IMR-90 (cell line): ENCODE results near the gene WBP1L. TPM values are rescaled to one million over a fixed set of nuclear protein-coding genes. Genes with fewer than 3 reads are reported as not detected.

Experiments used
- ATAC-seq: fragments of 200-7000 bp; cut with Tn5 transposase; 2 replicates; pipeline ENCODE4 v1.9.1; 2020; ENCODE audit warnings: low read depth, mild to moderate bottlenecking, moderate library complexity
- BruUV-seq: library from RNA; stranded (reverse); fragments of 400-500 nt; replicated peaks from 2 replicates; lab custom pipeline; 2021; lab: Mats Ljungman, UMichigan
- CTCF ChIA-PET: fragments of 300-600 bp; formaldehyde crosslinking; extraction: SDS; loops from one replicate; lab custom pipeline; 2021; ENCODE audit warnings: antibody characterized with exemption; lab: Yijun Ruan, JAX
- POLR2A ChIA-PET: fragments of 300-600 bp; sonication (Branson Sonifier 250); formaldehyde crosslinking; loops from one replicate; lab custom pipeline; 2022; ENCODE audit warnings: antibody characterized with exemption; ENCODE audit not compliant: unreplicated experiment; lab: Charles Lee
- DNase-seq: peaks from one replicate; pipeline ENCODE4 v3.0.0; 2013
- H2AFZ ChIP-seq: replicated peaks from 2 replicates; pipeline ENCODE3; 2013; ENCODE audit warnings: low read length, mild to moderate bottlenecking; ENCODE audit not compliant: poor library complexity
- H2AK5ac ChIP-seq: 2 replicates; pipeline ENCODE4 v1.6.1; 2013; ENCODE audit warnings: low read depth, low read length, inconsistent platforms
- H2AK9ac ChIP-seq: replicated peaks from 2 replicates; pipeline ENCODE3; 2013; ENCODE audit warnings: mild to moderate bottlenecking, low read depth, low read length, moderate library complexity; ENCODE audit not compliant: poor library complexity
- H2BK120ac ChIP-seq: 2 replicates; pipeline ENCODE4 v1.6.1; 2013; ENCODE audit warnings: low read depth, low read length, inconsistent platforms
- H2BK15ac ChIP-seq: 3 replicates; pipeline ENCODE4 v1.6.1; 2013; ENCODE audit warnings: low read depth, low read length, inconsistent platforms
- H2BK20ac ChIP-seq: 2 replicates; pipeline ENCODE4 v1.6.1; 2013; ENCODE audit warnings: low read depth, mild to moderate bottlenecking, inconsistent platforms, low read length, moderate library complexity
- H2BK5ac ChIP-seq: 2 replicates; pipeline ENCODE4 v1.6.1; 2013; ENCODE audit warnings: mild to moderate bottlenecking, low read depth, low read length, inconsistent platforms; ENCODE audit not compliant: poor library complexity, severe bottlenecking
- H3K14ac ChIP-seq: replicated peaks from 2 replicates; pipeline ENCODE4 v1.6.1; 2013; ENCODE audit warnings: low read depth, low read length, inconsistent platforms
- H3K18ac ChIP-seq: 2 replicates; pipeline ENCODE4 v1.6.1; 2013; ENCODE audit warnings: low read depth, low read length, control low read depth
- H3K23ac ChIP-seq: 2 replicates; pipeline ENCODE4 v1.6.1; 2013; ENCODE audit warnings: low read depth, low read length, inconsistent platforms
- H3K27ac ChIP-seq: 2 replicates; pipeline ENCODE4 v1.5.1; 2013; ENCODE audit warnings: mild to moderate bottlenecking, control low read depth, low read length; ENCODE audit not compliant: insufficient read depth
- H3K27me3 ChIP-seq: 2 replicates; pipeline ENCODE4 v1.6.1; 2013; ENCODE audit warnings: low read length; ENCODE audit not compliant: control insufficient read depth, insufficient read depth
- H3K36me3 ChIP-seq: 2 replicates; pipeline ENCODE4 v1.6.1; 2013; ENCODE audit warnings: low read length, mixed read lengths; ENCODE audit not compliant: control insufficient read depth, insufficient read depth
- H3K4ac ChIP-seq: 2 replicates; pipeline ENCODE4 v1.6.1; 2013; ENCODE audit warnings: low read depth, low read length, inconsistent platforms
- H3K4me1 ChIP-seq: 2 replicates; pipeline ENCODE4 v1.6.1; 2013; ENCODE audit warnings: low read length, mixed read lengths; ENCODE audit not compliant: control insufficient read depth, insufficient read depth
- H3K4me2 ChIP-seq: 2 replicates; pipeline ENCODE4 v1.6.1; 2013; ENCODE audit warnings: low read depth, mild to moderate bottlenecking, control low read depth, low read length, moderate library complexity
- H3K4me3 ChIP-seq: 2 replicates; pipeline ENCODE4 v1.5.1; 2013; ENCODE audit warnings: low read depth, mild to moderate bottlenecking, control low read depth, low read length, moderate library complexity; ENCODE audit not compliant: insufficient read depth
- H3K56ac ChIP-seq: 2 replicates; pipeline ENCODE4 v1.6.1; 2013; ENCODE audit warnings: low read length, inconsistent platforms; ENCODE audit not compliant: insufficient read depth; ENCODE audit errors: extremely low read depth
- H3K79me1 ChIP-seq, 2 experiments: 2 replicates each; pipeline ENCODE4 v1.6.1; 2013; ENCODE audit warnings: low read length in 2 of 2, inconsistent platforms in 1 of 2, low read depth in 1 of 2
- H3K9ac ChIP-seq: 2 replicates; pipeline ENCODE4 v1.6.1; 2013; ENCODE audit warnings: low read depth, low read length, control low read depth
- H3K9me1 ChIP-seq: 2 replicates; pipeline ENCODE4 v1.6.1; 2013; ENCODE audit warnings: low read length, inconsistent platforms; ENCODE audit not compliant: insufficient read depth
- H3K9me3 ChIP-seq: 2 replicates; pipeline ENCODE4 v1.6.1; 2013; ENCODE audit warnings: low read length; ENCODE audit not compliant: control insufficient read depth, insufficient read depth
- H4K20me1 ChIP-seq: 2 replicates; pipeline ENCODE4 v1.6.1; 2013; ENCODE audit warnings: low read length, inconsistent platforms; ENCODE audit not compliant: insufficient read depth
- H4K5ac ChIP-seq: 2 replicates; pipeline ENCODE4 v1.6.1; 2013; ENCODE audit warnings: mild to moderate bottlenecking, low read depth, low read length, control low read depth
- H4K8ac ChIP-seq, 2 experiments: 2 replicates each; pipeline ENCODE4 v1.6.1; 2013; ENCODE audit warnings: low read depth in 2 of 2, low read length in 2 of 2, control low read depth in 1 of 2, inconsistent platforms in 1 of 2
- H4K91ac ChIP-seq: 2 replicates; pipeline ENCODE4 v1.6.1; 2013; ENCODE audit warnings: low read depth, low read length, inconsistent platforms; ENCODE audit not compliant: insufficient read depth
- BHLHE40 ChIP-seq: fragments of 150-350 bp; IDR thresholded peaks from 2 replicates; pipeline ENCODE4 v1.6.1; 2016; ENCODE audit warnings: mild to moderate bottlenecking, low read depth, low read length
- CHD1 ChIP-seq: IDR thresholded peaks from 2 replicates; pipeline ENCODE4 v1.6.1; 2012; ENCODE audit warnings: low read depth, low read length, improper control_type of control experiment
- FOS ChIP-seq: fragments of 150-350 bp; IDR thresholded peaks from 2 replicates; pipeline ENCODE4 v1.6.1; 2016; ENCODE audit warnings: low read depth, low read length
- MAFK ChIP-seq: IDR thresholded peaks from 2 replicates; pipeline ENCODE4 v1.6.1; 2012; ENCODE audit warnings: low read depth, low read length, improper control_type of control experiment
- MAZ ChIP-seq: IDR thresholded peaks from 2 replicates; pipeline ENCODE4 v1.6.1; 2012; ENCODE audit warnings: low read depth, mild to moderate bottlenecking, low read length, improper control_type of control experiment, moderate library complexity, borderline replicate concordance
- MXI1 ChIP-seq: IDR thresholded peaks from 2 replicates; pipeline ENCODE4 v1.6.1; 2012; ENCODE audit warnings: low read depth, mild to moderate bottlenecking, low read length, moderate library complexity, borderline replicate concordance
- RCOR1 ChIP-seq: IDR thresholded peaks from 2 replicates; pipeline ENCODE4 v1.6.1; 2012; ENCODE audit warnings: mild to moderate bottlenecking, low read length, improper control_type of control experiment; ENCODE audit not compliant: insufficient replicate concordance
- RFX5 ChIP-seq: IDR thresholded peaks from 2 replicates; pipeline ENCODE4 v1.8.0; 2012; ENCODE audit warnings: low read depth, mild to moderate bottlenecking, low read length, moderate library complexity
- WGBS, 2 experiments: methylation state at CpG; one replicate each; pipeline versions ENCODE4 v1.1.5 to v1.1.7; 2013; ENCODE audit warnings: missing lambda C conversion rate in 2 of 2; ENCODE audit not compliant: insufficient read length in 1 of 2; ENCODE audit errors: extremely low coverage in 2 of 2; 5-methylcytosine and 5-hydroxymethylcytosine counted together
- dilution Hi-C: fragments of 300-500 bp; cut with HindIII; formaldehyde crosslinking; loops from one replicate; pipeline ENCODE4 v1.14.3; 2018; ENCODE audit warnings: low sequenced_read_pairs; ENCODE audit not compliant: unreplicated experiment
- in situ Hi-C: fragments of 300-500 bp; cut with MboI; formaldehyde crosslinking; loops from 3 replicates; pipeline ENCODE4 v1.14.3; 2019; ENCODE audit warnings: low sequenced_read_pairs, inconsistent platforms, mixed read lengths
- intact Hi-C: fragments of 100-400 bp; cut with micrococcal nuclease; formaldehyde crosslinking; loops from 2 replicates; pipeline ENCODE4 v1.10.0; 2022
- polyA plus RNA-seq, 3 experiments: library from polyadenylated mRNA; depleted of rRNA; stranded (reverse); fragments of >200 nt; gene quantifications; 2 replicates each; pipeline ENCODE4 v1.2.3, GENCODE V29; 2012; ENCODE audit warnings: low replicate concordance in 1 of 3
- total RNA-seq: library from RNA; depleted of rRNA; stranded (reverse); fragments of >200 nt; gene quantifications from 2 replicates; pipeline ENCODE4 v1.2.3, GENCODE V29; 2012
- TF ChIP-seq, protein P1 (sequence below): conservative IDR thresholded peaks from 2 replicates; pipeline ENCODE4 v1.5.1; 2012; ENCODE audit warnings: mild to moderate bottlenecking, low read depth, low read length, improper control_type of control experiment
- TF ChIP-seq, protein P2 (sequence below): fragments of 150-350 bp; IDR thresholded peaks from 2 replicates; pipeline ENCODE4 v1.6.1; 2016; ENCODE audit warnings: low read depth, mild to moderate bottlenecking, low read length, moderate library complexity, borderline replicate concordance
- TF ChIP-seq, protein P3 (sequence below): fragments of 150-350 bp; IDR thresholded peaks from 2 replicates; pipeline ENCODE4 v1.6.1; 2017; ENCODE audit warnings: mild to moderate bottlenecking, antibody characterized with exemption, low read length, low read depth

WBP1L gene
- total and polyA plus RNA-seq, 2 of the 4 experiments (the other 2 are of a cell fraction), result 20.7 to 31.0 TPM

DNA sequence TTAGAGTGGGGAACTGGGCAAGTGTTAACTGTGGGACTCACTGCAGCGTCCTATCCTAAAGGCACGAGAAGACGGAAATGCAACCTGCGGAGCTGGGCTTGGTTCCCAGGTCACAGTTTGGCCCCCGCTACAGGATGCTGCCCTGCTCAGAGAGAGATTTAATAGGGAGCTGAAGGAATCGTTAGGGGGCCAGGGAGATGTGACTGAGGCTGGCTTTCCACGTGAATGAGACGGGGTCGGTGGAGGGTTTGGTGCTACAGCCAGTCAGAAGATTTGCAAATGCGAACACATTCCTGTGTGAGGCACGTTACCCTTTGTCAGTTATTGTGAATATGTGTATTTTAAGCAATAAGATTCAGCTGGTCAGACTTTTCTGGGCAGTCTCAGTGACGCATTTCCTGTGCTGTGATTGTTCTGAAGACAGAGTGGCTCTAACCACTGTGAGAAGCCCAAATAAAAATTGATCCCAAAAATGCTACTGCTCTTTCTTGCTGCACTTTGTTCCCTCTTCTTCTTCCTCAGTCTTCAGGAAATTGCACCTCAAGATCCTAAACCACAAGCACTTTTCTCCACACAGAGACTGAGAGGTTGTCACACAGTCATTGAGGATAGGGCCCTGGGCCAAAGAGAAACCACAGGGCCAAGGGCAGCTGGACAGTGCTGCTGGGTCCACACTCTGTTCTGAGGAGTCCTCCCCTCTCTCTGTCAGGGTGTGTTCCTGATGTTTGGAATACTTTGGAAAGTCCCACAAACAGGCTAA lies 72.2 kb downstream of the WBP1L start (continued):
- TF ChIP-seq CHD1, result no peak
- TF ChIP-seq MAZ, result no peak
- peak; percentile 29; the same call in 1 of the 2 replicates for TF ChIP-seq FOS

DNA sequence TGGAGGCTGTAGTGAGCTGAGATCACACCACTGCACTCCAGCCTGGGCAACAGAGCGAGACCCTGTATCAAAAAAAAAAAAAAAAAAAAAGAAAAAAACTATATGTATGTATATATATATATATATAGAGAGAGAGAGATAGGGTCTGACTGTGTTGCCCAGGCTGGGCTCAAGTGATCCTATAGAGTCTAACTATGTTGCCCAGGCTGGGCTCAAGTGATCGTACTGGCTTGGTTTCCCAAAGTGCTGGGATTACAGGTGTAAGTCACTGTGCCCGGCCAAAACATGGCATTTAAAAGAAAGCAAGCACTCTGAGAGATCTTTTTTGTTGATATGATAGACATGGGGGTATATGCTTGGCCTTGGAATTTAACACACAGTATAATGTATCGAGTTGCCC lies 73.4 kb downstream of the WBP1L start:
- H4K5ac ChIP-seq, result no peak overlapping the region
- no peaks in the 10 kb centered on the region for H4K20me1 ChIP-seq
- H2AK9ac ChIP-seq, result no peak overlapping the region
- H3K14ac ChIP-seq, result no peak overlapping the region
- no peaks in the 10 kb centered on the region for H3K27me3 ChIP-seq
- no peak overlapping the region for H2BK5ac ChIP-seq
- H3K56ac ChIP-seq, result no peak overlapping the region
- no peak overlapping the region for H3K27ac ChIP-seq
- H3K79me1 ChIP-seq, result peaks cover 0 to 23% of the 10 kb centered on the region in 2 experiments; a peak in 2 of 4 replicates
- H3K4me2 ChIP-seq, result no peak overlapping the region
- TF ChIP-seq, protein P1, sequence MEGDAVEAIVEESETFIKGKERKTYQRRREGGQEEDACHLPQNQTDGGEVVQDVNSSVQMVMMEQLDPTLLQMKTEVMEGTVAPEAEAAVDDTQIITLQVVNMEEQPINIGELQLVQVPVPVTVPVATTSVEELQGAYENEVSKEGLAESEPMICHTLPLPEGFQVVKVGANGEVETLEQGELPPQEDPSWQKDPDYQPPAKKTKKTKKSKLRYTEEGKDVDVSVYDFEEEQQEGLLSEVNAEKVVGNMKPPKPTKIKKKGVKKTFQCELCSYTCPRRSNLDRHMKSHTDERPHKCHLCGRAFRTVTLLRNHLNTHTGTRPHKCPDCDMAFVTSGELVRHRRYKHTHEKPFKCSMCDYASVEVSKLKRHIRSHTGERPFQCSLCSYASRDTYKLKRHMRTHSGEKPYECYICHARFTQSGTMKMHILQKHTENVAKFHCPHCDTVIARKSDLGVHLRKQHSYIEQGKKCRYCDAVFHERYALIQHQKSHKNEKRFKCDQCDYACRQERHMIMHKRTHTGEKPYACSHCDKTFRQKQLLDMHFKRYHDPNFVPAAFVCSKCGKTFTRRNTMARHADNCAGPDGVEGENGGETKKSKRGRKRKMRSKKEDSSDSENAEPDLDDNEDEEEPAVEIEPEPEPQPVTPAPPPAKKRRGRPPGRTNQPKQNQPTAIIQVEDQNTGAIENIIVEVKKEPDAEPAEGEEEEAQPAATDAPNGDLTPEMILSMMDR, result no peak
- TF ChIP-seq, protein P2, sequence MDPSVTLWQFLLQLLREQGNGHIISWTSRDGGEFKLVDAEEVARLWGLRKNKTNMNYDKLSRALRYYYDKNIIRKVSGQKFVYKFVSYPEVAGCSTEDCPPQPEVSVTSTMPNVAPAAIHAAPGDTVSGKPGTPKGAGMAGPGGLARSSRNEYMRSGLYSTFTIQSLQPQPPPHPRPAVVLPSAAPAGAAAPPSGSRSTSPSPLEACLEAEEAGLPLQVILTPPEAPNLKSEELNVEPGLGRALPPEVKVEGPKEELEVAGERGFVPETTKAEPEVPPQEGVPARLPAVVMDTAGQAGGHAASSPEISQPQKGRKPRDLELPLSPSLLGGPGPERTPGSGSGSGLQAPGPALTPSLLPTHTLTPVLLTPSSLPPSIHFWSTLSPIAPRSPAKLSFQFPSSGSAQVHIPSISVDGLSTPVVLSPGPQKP, result no peak
- TF ChIP-seq, protein P3, sequence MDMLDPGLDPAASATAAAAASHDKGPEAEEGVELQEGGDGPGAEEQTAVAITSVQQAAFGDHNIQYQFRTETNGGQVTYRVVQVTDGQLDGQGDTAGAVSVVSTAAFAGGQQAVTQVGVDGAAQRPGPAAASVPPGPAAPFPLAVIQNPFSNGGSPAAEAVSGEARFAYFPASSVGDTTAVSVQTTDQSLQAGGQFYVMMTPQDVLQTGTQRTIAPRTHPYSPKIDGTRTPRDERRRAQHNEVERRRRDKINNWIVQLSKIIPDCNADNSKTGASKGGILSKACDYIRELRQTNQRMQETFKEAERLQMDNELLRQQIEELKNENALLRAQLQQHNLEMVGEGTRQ, result no peak
- TF ChIP-seq MAFK (no peak), RFX5 (no peak), RCOR1 (no peak), FOS (no peak), MXI1 (no peak), CHD1 (no peak), BHLHE40 (no peak)
- H3K9ac ChIP-seq, result no peak overlapping the region
- dilution Hi-C loops (no loop called here), in situ Hi-C loops (no loop called here), intact Hi-C loops (no loop called here)
- H4K8ac ChIP-seq, result peak overlapping the region; percentile 29 to 81; a peak in 2 of 4 replicates
- no peak overlapping the region for H4K91ac ChIP-seq
- H3K4me1 ChIP-seq, result peaks cover 27% of the 10 kb centered on the region
- H2BK15ac ChIP-seq, result 0 out of 3 replicates have a peak overlapping the region, but pooled peaks have one; percentile 34
- WGBS, 2 experiments, result 80% methylated on average over 1 of the region's 4 CpGs; no CpG with 5 or more reads in 1 of the 2 experiments
- H3K9me3 ChIP-seq, result no peaks in the 10 kb centered on the region
- ChIA-PET CTCF (interaction anchor here (0.6 kb wide), 1 partner anchor 192 kb away, joined by 8 read pairs; no protein-coding TSS in a partner anchor), POLR2A (no interaction called here)
- peaks cover 24% of the 10 kb centered on the region for H3K36me3 ChIP-seq
- no peak overlapping the region for H2BK120ac ChIP-seq
- no peak overlapping the region for H2AFZ ChIP-seq
- DNase-seq (no peak), ATAC-seq (no peak)
- H3K18ac ChIP-seq, result no peak overlapping the region
- H2BK20ac ChIP-seq, result no peak overlapping the region; the same call in 1 of the 2 replicates
- peak overlapping the region; percentile 38; the same call in 1 of the 2 replicates for H2AK5ac ChIP-seq
- BruUV-seq, result no TSS peak
- H3K4me3 ChIP-seq, result no peak overlapping the region
- H3K4ac ChIP-seq, result no peak overlapping the region
- no peak overlapping the region for H3K23ac ChIP-seq
- H3K9me1 ChIP-seq, result peaks cover 29% of the 10 kb centered on the region
